K562 (cell line): ENCODE results near the gene PPP2R3B.

Source experiments
- CBFB ChIP-seq: sonication (generic); formaldehyde crosslinking; IDR thresholded peaks from 2 replicates; pipeline ENCODE4 v1.4.0; 2020; ENCODE audit warnings: mild to moderate bottlenecking, missing genetic modification reagents
- EP300 ChIP-seq: IDR thresholded peaks from 2 replicates; pipeline ENCODE4 v1.6.1; 2012; ENCODE audit warnings: low read length, improper control_type of control experiment
- FOXP1 ChIP-seq: sonication (generic); formaldehyde crosslinking; IDR thresholded peaks from 2 replicates; pipeline ENCODE4 v1.8.0; 2022; ENCODE audit warnings: mild to moderate bottlenecking, missing genetic modification reagents
- GATAD2B ChIP-seq: fragments of 450-650 bp; IDR thresholded peaks from 2 replicates; pipeline ENCODE4 v1.6.1; 2017; ENCODE audit warnings: mild to moderate bottlenecking, borderline replicate concordance
- HNRNPK ChIP-seq: fragments of 200-400 bp; formaldehyde crosslinking; IDR thresholded peaks from one replicate; pipeline ENCODE4 v1.6.1; 2018; ENCODE audit warnings: mild to moderate bottlenecking, low read depth, low read length; ENCODE audit not compliant: poor library complexity, severe bottlenecking
- NFYB ChIP-seq: IDR thresholded peaks from 2 replicates; pipeline ENCODE4 v1.6.1; 2011; ENCODE audit warnings: mild to moderate bottlenecking, moderate library complexity; ENCODE audit not compliant: insufficient read length; ENCODE audit errors: extremely low read depth
- POLR2A ChIP-seq: fragments of 450-650 bp; conservative IDR thresholded peaks from 2 replicates; pipeline ENCODE4 v1.6.1; 2016
- RAD21 ChIP-seq, 2 experiments: fragments of 250-450 bp in 1 of 2; fragments of 450-650 bp in 1 of 2; sonication (Bioruptor Pico) in 1 of 2; formaldehyde crosslinking in 1 of 2; IDR thresholded peaks in 1 of 2; conservative IDR thresholded peaks in 1 of 2; 2 replicates each; pipeline versions ENCODE4 v1.4.0 to v1.8.0; 2020 to 2022; ENCODE audit warnings: mild to moderate bottlenecking in 2 of 2, moderate library complexity in 1 of 2
- SIX5 ChIP-seq, 2 experiments: IDR thresholded peaks; 2 replicates each; pipeline ENCODE4 v1.6.1; 2011; ENCODE audit warnings: low read length in 2 of 2, borderline replicate concordance in 1 of 2, low read depth in 1 of 2, mild to moderate bottlenecking in 1 of 2, moderate library complexity in 1 of 2; ENCODE audit not compliant: insufficient read depth in 1 of 2
- STAG1 ChIP-seq: sonication (generic); formaldehyde crosslinking; IDR thresholded peaks from 2 replicates; pipeline ENCODE4 v1.5.0; 2020; ENCODE audit warnings: missing genetic modification reagents, borderline replicate concordance
- ZNF766 ChIP-seq: fragments of 200-800 bp; sonication (Bioruptor generic); conservative IDR thresholded peaks from 2 replicates; pipeline ENCODE4 v1.6.1; 2016; ENCODE audit warnings: missing genetic modification characterization, missing compliant biosample characterization
- TF ChIP-seq, protein P1 (sequence below), 3 experiments: IDR thresholded peaks in 2 of 3; conservative IDR thresholded peaks in 1 of 3; 2 replicates each; pipeline ENCODE4 v1.5.1; 2011 to 2012; ENCODE audit warnings: low read length in 3 of 3, mild to moderate bottlenecking in 3 of 3, control low read depth in 2 of 3, improper control_type of control experiment in 1 of 3, inconsistent platforms in 1 of 3, low read depth in 1 of 3, mixed read lengths in 1 of 3, moderate library complexity in 1 of 3; ENCODE audit not compliant: insufficient read depth in 2 of 3
- TF ChIP-seq, protein P2 (sequence below): sonication (generic); formaldehyde crosslinking; IDR thresholded peaks from 2 replicates; pipeline ENCODE4 v1.9.0; 2022; ENCODE audit warnings: mild to moderate bottlenecking, missing genetic modification reagents

DNA sequence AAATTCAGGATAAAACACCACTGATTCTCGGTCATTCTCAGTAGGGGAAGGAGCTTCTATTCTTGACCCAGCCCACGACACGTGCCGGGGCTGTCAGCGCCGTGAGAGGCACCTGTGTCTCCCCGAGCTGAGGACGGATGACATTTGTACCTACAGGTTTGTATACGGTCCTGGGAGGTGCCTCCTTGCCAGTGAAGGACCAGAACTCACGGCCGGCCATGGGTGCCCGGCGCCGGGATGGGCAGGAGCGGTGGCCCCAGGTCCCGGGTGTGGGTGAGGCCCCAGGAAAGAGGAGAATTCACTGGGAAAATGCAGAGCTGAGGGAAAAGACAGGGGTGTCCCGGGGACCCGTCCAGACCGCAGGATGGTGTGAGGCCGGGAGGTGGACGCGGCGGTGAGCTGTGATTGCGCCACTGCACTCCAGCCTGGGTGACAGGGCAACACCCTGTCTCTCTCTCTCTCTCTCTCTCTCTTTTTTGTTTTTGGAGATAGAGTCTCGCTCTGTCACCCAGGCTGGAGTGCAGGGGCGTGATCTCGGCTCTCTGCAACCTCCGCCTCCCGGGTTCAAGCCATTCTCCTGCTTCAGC, 48.9 kb upstream of the PPP2R3B start:
- TF ChIP-seq FOXP1 (CRISPR knock-in tag) (no peak), SIX5 (IDR thresholded peaks at IDR 0.05; ENCODE audit: borderline replicate concordance in 1 of 2, insufficient read depth in 1 of 2, low read depth in 1 of 2, low read length in 2 of 2) (no peak), STAG1 (CRISPR knock-in tag) (no peak), RAD21 (CRISPR knock-in tag; conservative IDR thresholded peaks at IDR 0.05 in 1 of 2, IDR thresholded peaks at IDR 0.05 in 1 of 2) (no peak), NFYB (no peak), HNRNPK (no peak), CBFB (CRISPR knock-in tag) (no peak), GATAD2B (no peak), EP300 (no peak), POLR2A (no peak), ZNF766 (CRISPR knock-in tag) (no peak)
- TF ChIP-seq, protein P1, sequence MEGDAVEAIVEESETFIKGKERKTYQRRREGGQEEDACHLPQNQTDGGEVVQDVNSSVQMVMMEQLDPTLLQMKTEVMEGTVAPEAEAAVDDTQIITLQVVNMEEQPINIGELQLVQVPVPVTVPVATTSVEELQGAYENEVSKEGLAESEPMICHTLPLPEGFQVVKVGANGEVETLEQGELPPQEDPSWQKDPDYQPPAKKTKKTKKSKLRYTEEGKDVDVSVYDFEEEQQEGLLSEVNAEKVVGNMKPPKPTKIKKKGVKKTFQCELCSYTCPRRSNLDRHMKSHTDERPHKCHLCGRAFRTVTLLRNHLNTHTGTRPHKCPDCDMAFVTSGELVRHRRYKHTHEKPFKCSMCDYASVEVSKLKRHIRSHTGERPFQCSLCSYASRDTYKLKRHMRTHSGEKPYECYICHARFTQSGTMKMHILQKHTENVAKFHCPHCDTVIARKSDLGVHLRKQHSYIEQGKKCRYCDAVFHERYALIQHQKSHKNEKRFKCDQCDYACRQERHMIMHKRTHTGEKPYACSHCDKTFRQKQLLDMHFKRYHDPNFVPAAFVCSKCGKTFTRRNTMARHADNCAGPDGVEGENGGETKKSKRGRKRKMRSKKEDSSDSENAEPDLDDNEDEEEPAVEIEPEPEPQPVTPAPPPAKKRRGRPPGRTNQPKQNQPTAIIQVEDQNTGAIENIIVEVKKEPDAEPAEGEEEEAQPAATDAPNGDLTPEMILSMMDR (IDR thresholded peaks at IDR 0.05 in 2 of 3, conservative IDR thresholded peaks at IDR 0.05 in 1 of 3; ENCODE audit: insufficient read depth in 2 of 3, low read depth in 1 of 3, low read length in 3 of 3), result no peak
- TF ChIP-seq, protein P2, sequence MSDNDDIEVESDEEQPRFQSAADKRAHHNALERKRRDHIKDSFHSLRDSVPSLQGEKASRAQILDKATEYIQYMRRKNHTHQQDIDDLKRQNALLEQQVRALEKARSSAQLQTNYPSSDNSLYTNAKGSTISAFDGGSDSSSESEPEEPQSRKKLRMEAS, result no peak
